ENCODE data around the gene LGSN. TPM values are rescaled to one million over a fixed set of nuclear protein-coding genes. Genes with fewer than 3 reads are reported as not detected.
"Not testable (repeated sequence)": the region's sequence is repeated elsewhere in the genome, so short reads cannot be mapped to it uniquely, and the experiment has no call there.

The LGSN gene
- total and polyA plus RNA-seq, 4 donors = 0.03 to 0.33 (median 0.22) TPM

DNA sequence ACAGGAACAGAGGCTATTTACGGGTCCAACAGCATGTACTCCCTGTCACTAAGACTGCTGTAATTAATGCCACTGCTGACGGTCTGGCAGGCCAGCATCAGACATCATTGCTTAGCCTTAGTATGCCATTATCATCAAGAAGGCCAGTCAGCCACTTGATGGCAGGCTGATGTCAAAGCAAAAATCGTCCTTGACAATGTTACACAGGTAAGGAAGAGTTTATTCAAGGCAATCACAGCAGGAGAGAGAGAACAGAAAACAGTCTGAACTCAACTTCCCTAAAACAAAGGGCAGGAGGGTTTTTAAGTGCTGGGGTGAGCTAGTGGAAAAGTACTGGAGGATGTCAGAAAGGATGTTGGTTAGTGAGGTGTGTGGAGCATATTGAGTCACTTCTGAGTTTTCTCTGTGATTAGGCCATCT is 83.4 kb downstream of the LGSN start:
- Histone ChIP-seq H3K9ac (ENCODE audit: low read depth in 1 of 2, low read length in 2 of 2) (no peak overlapping the region), H3K9me3 (ENCODE audit: control insufficient read depth in 4 of 4, low read length in 3 of 4) (no peaks in the 10 kb centered on the region), H3K27ac (ENCODE audit: low read depth in 1 of 2, low read length in 2 of 2) (no peak overlapping the region), H3K4me1 (ENCODE audit: control insufficient read depth in 4 of 4, insufficient read depth in 4 of 4, low read length in 3 of 4) (no peaks in the 10 kb centered on the region), H3K36me3 (ENCODE audit: control insufficient read depth in 4 of 4, insufficient read depth in 3 of 4, low read depth in 1 of 4, low read length in 3 of 4) (no peaks in the 10 kb centered on the region), H3K27me3 (ENCODE audit: control insufficient read depth in 4 of 4, insufficient read depth in 4 of 4, low read length in 3 of 4) (no peaks in the 10 kb centered on the region), H3K4me3 (ENCODE audit: low read depth in 1 of 3, low read length in 3 of 3) (no peak overlapping the region)
- 58% methylated on average over 3 of the region's 3 CpGs for WGBS
- TF ChIP-seq, protein P1, sequence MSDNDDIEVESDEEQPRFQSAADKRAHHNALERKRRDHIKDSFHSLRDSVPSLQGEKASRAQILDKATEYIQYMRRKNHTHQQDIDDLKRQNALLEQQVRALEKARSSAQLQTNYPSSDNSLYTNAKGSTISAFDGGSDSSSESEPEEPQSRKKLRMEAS (IDR thresholded peaks at IDR 0.05) = no peak
- DNase-seq (ENCODE audit: low spot score) = no peak

DNA sequence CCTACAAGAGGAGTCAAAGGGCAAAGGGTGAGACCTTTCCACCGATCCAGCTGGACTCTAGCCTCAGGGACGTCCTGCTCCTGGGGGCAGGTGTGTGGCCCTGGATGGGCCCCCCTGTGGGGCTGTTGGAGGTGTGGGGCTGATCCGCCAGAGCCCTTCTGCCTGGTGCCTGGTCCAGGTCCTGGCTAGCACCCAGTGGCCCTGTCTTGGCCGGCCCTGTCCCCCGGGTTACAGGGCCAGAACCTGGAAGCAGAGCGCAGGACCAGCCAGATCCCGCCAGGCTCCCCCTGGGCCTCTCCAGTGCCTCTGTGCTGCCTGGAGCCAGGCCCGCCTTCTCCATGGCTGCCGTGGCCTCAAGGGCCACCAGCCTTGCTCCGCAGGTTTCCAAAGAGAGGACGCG is 89.3 kb downstream of the LGSN start:
- WGBS = 75% methylated on average over 12 of the region's 12 CpGs

DNA sequence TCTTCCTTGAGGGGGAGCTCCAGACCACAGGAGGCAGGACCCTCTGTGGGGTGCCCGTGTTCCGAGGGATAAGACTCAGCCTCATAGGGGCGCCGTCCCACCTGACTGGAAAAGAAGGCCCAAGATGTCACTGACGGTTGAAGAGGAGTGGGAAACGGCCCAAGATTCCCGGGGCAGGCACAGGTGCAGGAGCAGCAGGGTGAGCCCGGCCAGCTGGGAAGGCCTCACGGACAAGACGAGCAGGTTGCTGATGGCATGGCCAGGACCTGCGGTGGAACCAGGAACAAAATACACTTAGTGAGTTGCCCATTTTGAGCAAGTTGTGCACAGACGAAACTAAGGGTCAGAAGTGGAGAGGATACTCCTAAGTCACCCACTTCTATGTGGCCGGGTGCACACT is 89.8 kb downstream of the LGSN start:
- not testable (repeated sequence) for H3K36me3 ChIP-seq (ENCODE audit: control insufficient read depth in 4 of 4, insufficient read depth in 3 of 4, low read depth in 1 of 4, low read length in 3 of 4); DNase-seq (ENCODE audit: low spot score); H3K27me3 ChIP-seq (ENCODE audit: control insufficient read depth in 4 of 4, insufficient read depth in 4 of 4, low read length in 3 of 4); H3K9me3 ChIP-seq (ENCODE audit: control insufficient read depth in 4 of 4, low read length in 3 of 4); H3K9ac ChIP-seq (ENCODE audit: low read depth in 1 of 2, low read length in 2 of 2); H3K4me1 ChIP-seq (ENCODE audit: control insufficient read depth in 4 of 4, insufficient read depth in 4 of 4, low read length in 3 of 4); H3K27ac ChIP-seq (ENCODE audit: low read depth in 1 of 2, low read length in 2 of 2); H3K4me3 ChIP-seq (ENCODE audit: low read depth in 1 of 3, low read length in 3 of 3)
- 86% methylated on average over 12 of the region's 13 CpGs for WGBS

More for the DNA sequence above, 89.3 kb downstream of the LGSN start:
- not testable (repeated sequence) for H3K27ac ChIP-seq (ENCODE audit: low read depth in 1 of 2, low read length in 2 of 2); H3K9me3 ChIP-seq (ENCODE audit: control insufficient read depth in 4 of 4, low read length in 3 of 4); H3K4me3 ChIP-seq (ENCODE audit: low read depth in 1 of 3, low read length in 3 of 3); H3K27me3 ChIP-seq (ENCODE audit: control insufficient read depth in 4 of 4, insufficient read depth in 4 of 4, low read length in 3 of 4); H3K4me1 ChIP-seq (ENCODE audit: control insufficient read depth in 4 of 4, insufficient read depth in 4 of 4, low read length in 3 of 4); H3K36me3 ChIP-seq (ENCODE audit: control insufficient read depth in 4 of 4, insufficient read depth in 3 of 4, low read depth in 1 of 4, low read length in 3 of 4); H3K9ac ChIP-seq (ENCODE audit: low read depth in 1 of 2, low read length in 2 of 2); DNase-seq (ENCODE audit: low spot score)

DNA sequence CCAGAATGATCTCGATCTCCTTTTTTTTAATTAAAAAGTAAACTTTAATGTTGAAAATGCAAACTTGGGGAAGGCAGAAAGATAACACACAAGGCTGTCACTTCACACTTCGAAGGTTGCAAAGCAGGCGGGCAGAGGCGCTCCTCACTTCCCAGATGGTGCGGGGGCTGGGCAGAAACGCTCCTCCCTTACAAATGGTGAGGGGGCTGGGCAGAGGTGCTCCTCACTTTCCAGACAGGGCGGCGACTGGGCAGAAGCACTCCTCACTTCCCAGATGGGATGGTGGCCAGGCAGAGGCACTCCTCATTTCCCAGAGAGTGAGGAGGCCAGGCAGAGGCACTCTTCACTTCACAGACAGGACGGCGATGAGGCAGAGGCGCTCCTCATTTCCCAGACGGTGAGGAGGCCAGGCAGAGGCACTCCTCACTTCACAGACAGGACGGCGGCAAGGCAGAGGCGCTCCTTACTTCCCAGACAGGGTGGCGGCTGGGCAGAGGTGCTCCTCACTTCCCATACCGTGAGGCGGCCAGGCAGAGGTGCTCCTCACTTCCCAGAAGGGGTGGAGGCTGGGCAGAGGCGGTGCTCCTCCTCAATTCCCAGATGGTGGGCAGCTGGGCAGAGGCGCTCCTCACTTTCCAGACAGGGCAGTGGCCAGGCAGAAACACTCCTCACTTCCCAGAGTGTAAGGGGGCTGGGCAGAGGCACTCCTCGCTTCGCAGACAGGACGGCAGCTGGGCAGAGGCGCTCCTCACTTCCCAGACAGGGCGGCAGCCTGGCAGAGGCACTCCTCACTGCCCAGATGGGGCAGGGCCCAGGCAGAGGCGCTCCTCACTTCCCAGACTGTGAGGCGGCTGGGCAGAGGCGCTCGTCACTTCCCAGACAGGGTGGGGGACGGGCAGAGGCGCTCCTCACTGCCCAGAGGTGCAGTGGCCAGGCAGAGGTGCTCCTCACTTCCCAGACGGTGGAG is 91.6 kb downstream of the LGSN start:
- H3K36me3 ChIP-seq (ENCODE audit: control insufficient read depth in 4 of 4, insufficient read depth in 3 of 4, low read depth in 1 of 4, low read length in 3 of 4); H3K9me3 ChIP-seq (ENCODE audit: control insufficient read depth in 4 of 4, low read length in 3 of 4); H3K4me1 ChIP-seq (ENCODE audit: control insufficient read depth in 4 of 4, insufficient read depth in 4 of 4, low read length in 3 of 4); DNase-seq (ENCODE audit: low spot score); H3K27ac ChIP-seq (ENCODE audit: low read depth in 1 of 2, low read length in 2 of 2); H3K9ac ChIP-seq (ENCODE audit: low read depth in 1 of 2, low read length in 2 of 2); H3K4me3 ChIP-seq (ENCODE audit: low read depth in 1 of 3, low read length in 3 of 3); H3K27me3 ChIP-seq (ENCODE audit: control insufficient read depth in 4 of 4, insufficient read depth in 4 of 4, low read length in 3 of 4): not testable (repeated sequence)
- 86% methylated on average over 32 of the region's 32 CpGs for WGBS

DNA sequence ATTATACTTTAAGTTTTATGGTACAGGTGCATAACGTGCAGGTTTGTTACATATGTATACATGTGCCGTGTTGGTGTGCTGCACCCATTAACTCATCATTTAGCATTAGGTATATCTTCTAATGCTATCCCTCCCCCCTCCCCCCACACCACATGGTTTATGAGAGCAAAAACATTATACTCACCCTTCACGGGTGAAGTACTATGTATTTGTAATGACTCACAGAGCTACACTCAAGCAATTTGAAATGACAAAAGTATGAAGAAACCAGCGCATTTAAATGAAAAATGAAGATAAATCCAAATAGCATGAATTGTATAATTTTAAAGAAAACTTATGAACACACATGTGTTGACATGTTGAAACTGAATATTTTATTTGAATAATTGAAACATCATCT is 93.8 kb downstream of the LGSN start:
- not testable (repeated sequence) for DNase-seq (ENCODE audit: low spot score); H3K36me3 ChIP-seq (ENCODE audit: control insufficient read depth in 4 of 4, insufficient read depth in 3 of 4, low read depth in 1 of 4, low read length in 3 of 4); H3K4me1 ChIP-seq (ENCODE audit: control insufficient read depth in 4 of 4, insufficient read depth in 4 of 4, low read length in 3 of 4); H3K9me3 ChIP-seq (ENCODE audit: control insufficient read depth in 4 of 4, low read length in 3 of 4); H3K27me3 ChIP-seq (ENCODE audit: control insufficient read depth in 4 of 4, insufficient read depth in 4 of 4, low read length in 3 of 4); H3K4me3 ChIP-seq (ENCODE audit: low read depth in 1 of 3, low read length in 3 of 3); H3K27ac ChIP-seq (ENCODE audit: low read depth in 1 of 2, low read length in 2 of 2); H3K9ac ChIP-seq (ENCODE audit: low read depth in 1 of 2, low read length in 2 of 2)
- 57% methylated on average over 4 of the region's 4 CpGs for WGBS

Small RNA genes lying within 50 kb of the gene (small RNA-seq; reads per million reads assigned to genes)
- gene SPTLC1P3 = not detected

Other genes starting within 250 kb of the LGSN start
- under 1 TPM; 0.08 to 0.61 TPM for gene FKBP1C, start 108.5 kb downstream of the LGSN start, total RNA-seq
- under 1 TPM; 0.31 to 0.45 TPM for gene FKBP1C, start 108.5 kb downstream of the LGSN start, polyA plus RNA-seq